GM12873 (cell line): ENCODE results near the gene CD22.

Source experiments
- TF ChIP-seq, protein P1 (sequence below): IDR thresholded peaks from 2 replicates; pipeline ENCODE4 v1.5.1; 2012; ENCODE audit warnings: low read depth, mild to moderate bottlenecking, moderate library complexity, low read length, control low read depth; ENCODE audit not compliant: insufficient read depth; ENCODE audit errors: missing control alignments

Gene CD22

DNA sequence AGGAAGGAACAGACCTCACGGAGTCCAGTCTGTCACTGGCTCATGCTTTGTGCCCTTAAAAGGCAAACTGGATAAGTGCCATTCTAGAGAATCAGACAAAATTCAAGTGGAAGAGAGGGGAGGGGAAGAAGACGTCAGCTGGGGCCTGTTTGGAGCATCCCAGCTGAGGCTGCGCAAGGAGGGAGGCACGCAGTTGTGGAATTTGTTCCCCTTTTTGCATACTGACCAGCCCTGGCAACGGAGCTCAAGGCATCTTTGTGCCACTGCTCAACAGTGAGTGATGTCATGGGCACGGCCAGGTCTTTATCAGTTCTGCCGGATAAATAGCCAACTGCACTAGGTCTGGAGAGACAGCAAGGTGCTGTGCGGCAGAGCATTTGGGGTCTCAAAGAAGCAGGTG lies 41.7 kb downstream of the CD22 start, which contains the start of gene GPR42:
Gene GPR42, plus strand, starts transcription at position 347 of the 400 bp plus-strand sequence. CDS start 292 bp downstream, outside the sequence.
- TF ChIP-seq, protein P1, sequence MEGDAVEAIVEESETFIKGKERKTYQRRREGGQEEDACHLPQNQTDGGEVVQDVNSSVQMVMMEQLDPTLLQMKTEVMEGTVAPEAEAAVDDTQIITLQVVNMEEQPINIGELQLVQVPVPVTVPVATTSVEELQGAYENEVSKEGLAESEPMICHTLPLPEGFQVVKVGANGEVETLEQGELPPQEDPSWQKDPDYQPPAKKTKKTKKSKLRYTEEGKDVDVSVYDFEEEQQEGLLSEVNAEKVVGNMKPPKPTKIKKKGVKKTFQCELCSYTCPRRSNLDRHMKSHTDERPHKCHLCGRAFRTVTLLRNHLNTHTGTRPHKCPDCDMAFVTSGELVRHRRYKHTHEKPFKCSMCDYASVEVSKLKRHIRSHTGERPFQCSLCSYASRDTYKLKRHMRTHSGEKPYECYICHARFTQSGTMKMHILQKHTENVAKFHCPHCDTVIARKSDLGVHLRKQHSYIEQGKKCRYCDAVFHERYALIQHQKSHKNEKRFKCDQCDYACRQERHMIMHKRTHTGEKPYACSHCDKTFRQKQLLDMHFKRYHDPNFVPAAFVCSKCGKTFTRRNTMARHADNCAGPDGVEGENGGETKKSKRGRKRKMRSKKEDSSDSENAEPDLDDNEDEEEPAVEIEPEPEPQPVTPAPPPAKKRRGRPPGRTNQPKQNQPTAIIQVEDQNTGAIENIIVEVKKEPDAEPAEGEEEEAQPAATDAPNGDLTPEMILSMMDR = no peak

DNA sequence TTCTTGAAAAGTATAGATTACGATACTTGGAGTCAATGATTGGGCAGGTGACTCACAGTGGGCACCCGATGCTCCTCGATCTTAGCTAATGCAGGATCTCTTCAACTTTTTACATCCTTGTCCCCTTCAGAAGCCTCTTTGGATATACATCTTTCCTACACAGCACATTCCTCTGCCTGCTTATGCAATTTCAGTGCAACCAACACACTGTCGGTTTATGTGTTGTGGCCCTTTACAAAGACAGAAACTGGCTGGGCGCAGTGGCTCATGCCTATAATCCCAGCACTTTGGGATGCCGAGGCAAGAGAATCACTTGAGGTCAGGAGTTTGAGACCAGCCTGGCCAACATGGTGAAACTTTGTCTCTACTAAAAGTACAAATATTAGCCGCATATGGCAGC lies 44.5 kb downstream of the CD22 start:
- TF ChIP-seq, protein P1 = no peak

GRCh38 chr19:35375505-35376307 lies 46.7 kb downstream of the CD22 start:
- TF ChIP-seq, protein P1 = no peak

DNA sequence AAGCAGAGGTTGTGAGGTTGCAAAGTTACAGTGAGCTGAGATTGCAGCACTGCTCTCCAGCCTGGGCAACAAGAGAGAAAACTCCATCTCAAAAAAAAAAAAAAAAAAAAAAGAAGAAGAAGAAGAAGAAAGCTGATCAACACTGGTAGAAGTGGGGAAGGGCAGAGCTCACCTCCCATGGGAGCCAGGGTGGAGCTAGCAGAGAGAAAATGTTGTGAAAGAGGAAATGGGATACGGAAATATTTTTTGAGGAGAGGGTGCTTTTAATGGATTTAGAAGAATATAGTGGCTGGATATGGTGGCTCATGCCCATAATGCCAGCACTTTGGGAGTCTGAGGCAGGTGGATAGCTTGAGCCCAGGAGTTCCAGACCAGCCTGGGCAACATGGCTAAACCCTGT lies 48.7 kb downstream of the CD22 start:
- TF ChIP-seq, protein P1 = no peak

DNA sequence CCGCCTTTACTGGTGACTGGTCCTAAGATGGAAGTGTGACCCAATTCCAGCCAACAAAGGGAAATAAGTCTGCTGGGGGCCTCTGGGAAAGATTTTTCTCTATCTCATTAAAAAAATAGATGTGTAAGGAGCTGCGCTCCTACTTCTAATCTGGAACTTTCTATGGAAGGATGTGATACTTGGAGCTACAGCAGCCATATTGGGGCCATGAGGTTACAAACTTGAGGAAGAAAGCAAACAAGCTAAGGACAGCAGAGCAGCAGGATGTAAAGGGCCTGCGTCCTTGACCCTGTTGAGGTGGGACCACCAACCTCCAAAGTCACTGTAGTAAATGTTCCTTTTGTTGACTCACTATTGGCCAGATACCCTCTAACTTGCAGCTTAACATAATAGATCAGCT lies 49.4 kb downstream of the CD22 start:
- TF ChIP-seq, protein P1 = no peak

DNA sequence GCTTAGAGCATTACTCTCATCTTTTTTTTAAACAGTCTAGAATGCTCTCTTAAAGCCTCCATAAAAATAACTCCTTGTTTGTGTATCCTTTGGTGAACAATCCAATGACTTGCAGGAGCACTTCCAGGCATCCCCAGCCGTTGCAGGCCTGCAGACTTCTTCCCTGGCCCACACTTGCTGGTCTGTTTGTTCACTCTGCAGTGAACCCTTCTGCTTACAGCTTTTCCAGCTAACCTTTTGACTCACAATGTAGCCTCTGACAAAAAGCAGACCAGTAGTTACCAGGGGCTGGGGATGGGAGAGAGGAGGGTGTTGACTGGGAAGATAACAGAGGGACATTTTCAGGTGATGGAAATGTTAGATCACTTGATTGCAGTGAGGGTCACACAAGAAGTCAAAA lies 51.0 kb downstream of the CD22 start:
- TF ChIP-seq, protein P1 = no peak

DNA sequence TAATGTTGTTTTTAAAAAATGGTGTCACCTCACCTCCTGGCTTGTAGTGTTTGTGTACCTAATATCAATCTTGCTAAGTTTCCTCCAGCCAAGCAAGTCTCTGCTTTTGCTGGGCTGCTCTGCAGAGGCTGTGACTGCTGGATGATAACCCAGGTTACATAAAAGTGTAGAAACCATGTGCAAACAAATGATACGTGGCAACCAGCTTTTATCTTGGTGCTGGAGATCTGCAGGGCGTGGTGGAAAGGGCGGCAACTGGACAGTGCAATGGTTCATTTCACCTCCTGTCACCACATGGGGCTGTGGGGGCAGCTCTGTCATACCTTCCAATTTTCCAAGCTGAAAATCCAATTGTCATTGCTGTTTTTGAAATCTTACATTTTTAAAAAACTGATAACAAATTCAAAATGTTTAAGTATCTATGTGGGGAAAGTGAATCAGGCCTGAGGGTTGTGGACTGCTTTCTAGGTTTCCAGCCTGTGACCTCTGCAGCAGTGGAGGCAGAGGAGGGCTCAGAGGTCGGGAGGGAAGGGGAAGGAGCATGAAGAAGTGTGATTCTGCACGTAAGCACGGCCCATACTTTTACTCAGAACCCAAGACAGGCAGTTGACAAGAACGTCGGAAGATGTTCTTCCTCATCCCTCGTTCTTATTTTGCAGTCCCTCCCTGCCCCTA lies 51.6 kb downstream of the CD22 start:
- TF ChIP-seq, protein P1 = no peak
